ENCODE results near the gene MCCC1. TPM values are rescaled to one million over a fixed set of nuclear protein-coding genes. Genes with fewer than 3 reads are reported as not detected.

The MCCC1 gene
- polyA plus RNA-seq, 1 donor (not counting 4 experiments of a cell fraction or from before 2014, with no cell fraction given): 11.7 TPM

DNA sequence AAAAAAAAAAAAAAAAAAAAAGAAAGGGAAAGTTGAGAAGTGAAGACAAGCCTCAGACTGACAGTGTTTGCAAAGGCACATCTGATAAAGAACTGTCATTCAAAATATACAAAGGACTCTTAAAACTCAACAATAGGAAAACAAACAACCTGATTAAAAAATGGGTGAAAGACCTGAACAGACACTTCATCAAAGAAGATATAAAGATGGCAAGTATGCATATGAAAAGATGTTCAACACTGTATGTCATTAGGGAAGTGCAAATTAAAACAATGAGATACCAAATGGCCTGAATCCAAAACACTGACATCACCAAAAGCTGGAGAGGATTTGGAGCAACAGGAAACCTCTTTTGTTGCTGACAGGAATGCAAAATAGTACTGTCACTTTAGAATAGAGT is 48.6 kb downstream of the MCCC1 start:
- Histone ChIP-seq H3K9me1 (ENCODE audit: control insufficient read depth, extremely low read depth, insufficient read depth, low read length) (no peaks in the 10 kb centered on the region), H3K9ac (ENCODE audit: control insufficient read depth, extremely low read depth, insufficient read depth, low read length) (no peak overlapping the region), H4K20me1 (ENCODE audit: control insufficient read depth, extremely low read depth, insufficient read depth, low read length) (no peaks in the 10 kb centered on the region), H3K4me3 (ENCODE audit: control insufficient read depth in 2 of 3, extremely low read depth in 1 of 3, insufficient read depth in 2 of 3, low read depth in 1 of 3, low read length in 3 of 3) (no peak overlapping the region), H3K79me2 (ENCODE audit: control insufficient read depth, insufficient read depth, low read length) (no peaks in the 10 kb centered on the region), H3K4me2 (ENCODE audit: control insufficient read depth, extremely low read depth, insufficient read depth, low read depth, low read length) (no peak overlapping the region), H2AFZ (ENCODE audit: control insufficient read depth, low read length) (no peak overlapping the region), H3K36me3 (ENCODE audit: control insufficient read depth in 2 of 2, extremely low read depth in 1 of 2, insufficient read depth in 2 of 2, low read length in 2 of 2) (peaks cover 0 to 4% of the 10 kb centered on the region in 2 experiments), H3K27me3 (ENCODE audit: control insufficient read depth, extremely low read depth, insufficient read depth, low read length) (no peaks in the 10 kb centered on the region), H3K27ac (ENCODE audit: control insufficient read depth, insufficient read depth, low read length) (no peak overlapping the region), H3K9me3 (ENCODE audit: control insufficient read depth, low read depth, low read length) (no peaks in the 10 kb centered on the region), H3K4me1 (ENCODE audit: control insufficient read depth, extremely low read depth, insufficient read depth, low read length) (no peaks in the 10 kb centered on the region)
- dilution Hi-C loops (cut with MboI; ENCODE audit: extremely low pct_ligation_motif_present, low sequenced_read_pairs): no loop called here
- TF ChIP-seq EZH2 (IDR thresholded peaks at IDR 0.05; ENCODE audit: low read length): no peak
- TF ChIP-seq, protein P1, sequence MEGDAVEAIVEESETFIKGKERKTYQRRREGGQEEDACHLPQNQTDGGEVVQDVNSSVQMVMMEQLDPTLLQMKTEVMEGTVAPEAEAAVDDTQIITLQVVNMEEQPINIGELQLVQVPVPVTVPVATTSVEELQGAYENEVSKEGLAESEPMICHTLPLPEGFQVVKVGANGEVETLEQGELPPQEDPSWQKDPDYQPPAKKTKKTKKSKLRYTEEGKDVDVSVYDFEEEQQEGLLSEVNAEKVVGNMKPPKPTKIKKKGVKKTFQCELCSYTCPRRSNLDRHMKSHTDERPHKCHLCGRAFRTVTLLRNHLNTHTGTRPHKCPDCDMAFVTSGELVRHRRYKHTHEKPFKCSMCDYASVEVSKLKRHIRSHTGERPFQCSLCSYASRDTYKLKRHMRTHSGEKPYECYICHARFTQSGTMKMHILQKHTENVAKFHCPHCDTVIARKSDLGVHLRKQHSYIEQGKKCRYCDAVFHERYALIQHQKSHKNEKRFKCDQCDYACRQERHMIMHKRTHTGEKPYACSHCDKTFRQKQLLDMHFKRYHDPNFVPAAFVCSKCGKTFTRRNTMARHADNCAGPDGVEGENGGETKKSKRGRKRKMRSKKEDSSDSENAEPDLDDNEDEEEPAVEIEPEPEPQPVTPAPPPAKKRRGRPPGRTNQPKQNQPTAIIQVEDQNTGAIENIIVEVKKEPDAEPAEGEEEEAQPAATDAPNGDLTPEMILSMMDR (optimal IDR thresholded peaks at IDR 0.05 in 1 of 3, IDR thresholded peaks at IDR 0.05 in 1 of 3, conservative IDR thresholded peaks at IDR 0.05 in 1 of 3; ENCODE audit: extremely low read depth in 1 of 3, insufficient read depth in 2 of 3, low read length in 3 of 3): no peak
- no peak for FAIRE-seq
- DNase-seq (ENCODE audit: low read depth, low spot score): no peak

DNA sequence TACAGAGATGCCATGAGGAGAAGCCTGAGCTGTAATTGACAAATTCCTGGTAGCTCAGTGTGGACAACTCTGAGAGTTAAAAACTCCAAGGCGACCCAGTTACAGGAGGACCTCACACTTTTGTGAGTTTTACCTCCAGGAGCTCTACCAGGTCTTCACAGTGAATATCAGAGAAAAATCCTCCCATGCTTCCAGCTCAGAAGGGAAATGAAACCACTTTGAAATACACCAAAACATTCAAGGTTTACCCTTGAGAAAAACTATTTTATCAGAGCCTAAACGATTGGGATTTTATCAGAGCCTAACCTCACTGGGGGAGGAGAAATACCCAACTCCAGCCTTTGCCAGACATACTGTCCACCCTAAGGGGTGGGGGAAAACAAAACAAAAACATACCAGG is 52.4 kb downstream of the MCCC1 start:
- FAIRE-seq: no peak
- Histone ChIP-seq H3K4me3 (ENCODE audit: control insufficient read depth in 2 of 3, extremely low read depth in 1 of 3, insufficient read depth in 2 of 3, low read depth in 1 of 3, low read length in 3 of 3) (no peak overlapping the region), H3K36me3 (ENCODE audit: control insufficient read depth in 2 of 2, extremely low read depth in 1 of 2, insufficient read depth in 2 of 2, low read length in 2 of 2) (peaks cover 5 to 9% of the 10 kb centered on the region in 2 experiments), H3K27me3 (ENCODE audit: control insufficient read depth, extremely low read depth, insufficient read depth, low read length) (no peaks in the 10 kb centered on the region), H4K20me1 (ENCODE audit: control insufficient read depth, extremely low read depth, insufficient read depth, low read length) (no peaks in the 10 kb centered on the region), H3K9me3 (ENCODE audit: control insufficient read depth, low read depth, low read length) (no peaks in the 10 kb centered on the region), H3K9me1 (ENCODE audit: control insufficient read depth, extremely low read depth, insufficient read depth, low read length) (no peaks in the 10 kb centered on the region), H3K4me1 (ENCODE audit: control insufficient read depth, extremely low read depth, insufficient read depth, low read length) (no peaks in the 10 kb centered on the region), H3K4me2 (ENCODE audit: control insufficient read depth, extremely low read depth, insufficient read depth, low read depth, low read length) (no peak overlapping the region), H3K27ac (ENCODE audit: control insufficient read depth, insufficient read depth, low read length) (no peak overlapping the region), H3K79me2 (ENCODE audit: control insufficient read depth, insufficient read depth, low read length) (no peaks in the 10 kb centered on the region), H2AFZ (ENCODE audit: control insufficient read depth, low read length) (no peak overlapping the region), H3K9ac (ENCODE audit: control insufficient read depth, extremely low read depth, insufficient read depth, low read length) (no peak overlapping the region)
- TF ChIP-seq, protein P1 (optimal IDR thresholded peaks at IDR 0.05 in 1 of 3, IDR thresholded peaks at IDR 0.05 in 1 of 3, conservative IDR thresholded peaks at IDR 0.05 in 1 of 3; ENCODE audit: extremely low read depth in 1 of 3, insufficient read depth in 2 of 3, low read length in 3 of 3): no peak
- TF ChIP-seq EZH2 (IDR thresholded peaks at IDR 0.05; ENCODE audit: low read length): no peak
- DNase-seq (ENCODE audit: low read depth, low spot score): no peak
- dilution Hi-C loops (cut with MboI; ENCODE audit: extremely low pct_ligation_motif_present, low sequenced_read_pairs): no loop called here
